ENCODE data around the gene ITPR3.

DNA sequence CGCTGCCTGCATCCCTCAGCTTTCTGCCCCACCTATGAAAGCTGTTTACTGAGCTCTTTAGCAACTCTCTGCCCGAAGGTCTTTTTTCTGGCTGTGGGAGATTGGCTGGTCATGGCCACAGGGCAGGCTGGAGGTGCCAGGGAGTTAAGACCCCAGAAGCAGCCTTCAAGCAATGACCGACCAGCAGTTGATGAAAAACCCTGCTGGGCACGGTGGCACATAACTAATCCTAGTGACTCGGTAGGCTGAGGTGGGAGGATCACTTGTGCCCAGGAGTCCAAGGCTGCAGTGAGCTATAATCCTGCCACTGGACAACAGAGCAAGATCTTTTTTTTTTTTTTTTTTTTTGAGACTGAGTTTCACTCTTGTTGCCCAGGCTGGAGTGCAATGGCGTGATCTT, 20.4 kb upstream of the ITPR3 start:
- TF ChIP-seq, protein P1, sequence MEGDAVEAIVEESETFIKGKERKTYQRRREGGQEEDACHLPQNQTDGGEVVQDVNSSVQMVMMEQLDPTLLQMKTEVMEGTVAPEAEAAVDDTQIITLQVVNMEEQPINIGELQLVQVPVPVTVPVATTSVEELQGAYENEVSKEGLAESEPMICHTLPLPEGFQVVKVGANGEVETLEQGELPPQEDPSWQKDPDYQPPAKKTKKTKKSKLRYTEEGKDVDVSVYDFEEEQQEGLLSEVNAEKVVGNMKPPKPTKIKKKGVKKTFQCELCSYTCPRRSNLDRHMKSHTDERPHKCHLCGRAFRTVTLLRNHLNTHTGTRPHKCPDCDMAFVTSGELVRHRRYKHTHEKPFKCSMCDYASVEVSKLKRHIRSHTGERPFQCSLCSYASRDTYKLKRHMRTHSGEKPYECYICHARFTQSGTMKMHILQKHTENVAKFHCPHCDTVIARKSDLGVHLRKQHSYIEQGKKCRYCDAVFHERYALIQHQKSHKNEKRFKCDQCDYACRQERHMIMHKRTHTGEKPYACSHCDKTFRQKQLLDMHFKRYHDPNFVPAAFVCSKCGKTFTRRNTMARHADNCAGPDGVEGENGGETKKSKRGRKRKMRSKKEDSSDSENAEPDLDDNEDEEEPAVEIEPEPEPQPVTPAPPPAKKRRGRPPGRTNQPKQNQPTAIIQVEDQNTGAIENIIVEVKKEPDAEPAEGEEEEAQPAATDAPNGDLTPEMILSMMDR (conservative IDR thresholded peaks at IDR 0.05; ENCODE audit: low read length), result no peak
- no peak for TF ChIP-seq EZH2phosphoT487 (IDR thresholded peaks at IDR 0.05; ENCODE audit: borderline replicate concordance)
